B cell (primary cell): ENCODE measurements around the gene BRF1. TPM values are rescaled to one million over a fixed set of nuclear protein-coding genes. Genes with fewer than 3 reads are reported as not detected.

Experiments
- ATAC-seq: fragments of 200-7000 bp; cut with Tn5 transposase; one replicate; pipeline ENCODE4 v1.10.0; 2021; ENCODE audit warnings: low read depth, mild to moderate bottlenecking, moderate number of reproducible peaks, moderate library complexity
- CTCF ChIA-PET: fragments of 350-600 bp; sonication (Branson Sonifier 250); formaldehyde crosslinking; loops from one replicate; lab custom pipeline; 2021; ENCODE audit warnings: antibody characterized with exemption, inconsistent platforms; lab: Charles Lee
- POLR2A ChIA-PET: fragments of 350-600 bp; sonication (Branson Sonifier 250); formaldehyde crosslinking; loops from one replicate; lab custom pipeline; 2021; ENCODE audit warnings: antibody characterized with exemption; lab: Charles Lee
- DNase-seq: peaks from one replicate; pipeline ENCODE4 v3.0.0; 2013
- H2AFZ ChIP-seq: 2 replicates; pipeline ENCODE4 v1.6.1; 2012; ENCODE audit warnings: mild to moderate bottlenecking, low read depth, low read length; ENCODE audit not compliant: insufficient read depth, poor library complexity, severe bottlenecking
- H3K27ac ChIP-seq, 2 donors: 1 replicate in 1 of 2; 2 replicates in 1 of 2; pipeline ENCODE4 v1.5.1; 2012 to 2013; ENCODE audit warnings: low read length in 2 of 2, mild to moderate bottlenecking in 2 of 2, moderate library complexity in 1 of 2
- H3K27me3 ChIP-seq, 4 experiments: fragments of 200-600 bp in 1 of 4; sonication (generic) in 1 of 4; replicated peaks in 1 of 4; 1 replicate in 2 of 4; 2 replicates in 2 of 4; pipeline versions ENCODE4 v1.6.1 to v1.7.0; 2013 to 2016; ENCODE audit warnings: low read length in 3 of 4, mild to moderate bottlenecking in 2 of 4, mixed read lengths in 1 of 4, moderate library complexity in 1 of 4; ENCODE audit not compliant: insufficient read depth in 4 of 4, control insufficient read depth in 3 of 4; ENCODE audit errors: control extremely low read depth in 1 of 4
- H3K36me3 ChIP-seq, 2 experiments: replicated peaks in 1 of 2; 1 replicate in 1 of 2; 2 replicates in 1 of 2; pipeline versions ENCODE4 v1.6.1 to v1.7.1; 2013; ENCODE audit warnings: low read length in 1 of 2; ENCODE audit not compliant: insufficient read depth in 2 of 2, control insufficient read depth in 1 of 2; ENCODE audit errors: control extremely low read depth in 1 of 2, extremely low read depth in 1 of 2
- H3K4me1 ChIP-seq, 2 donors: fragments of 200-600 bp in 1 of 2; sonication (generic) in 1 of 2; 1 replicate in 1 of 2; 2 replicates in 1 of 2; pipeline versions ENCODE4 v1.5.1 to v1.6.1; 2013 to 2017; ENCODE audit warnings: low read length in 2 of 2; ENCODE audit not compliant: control insufficient read depth in 2 of 2, insufficient read depth in 2 of 2
- H3K4me2 ChIP-seq: replicated peaks from 2 replicates; pipeline ENCODE3; 2012; ENCODE audit warnings: mild to moderate bottlenecking, low read depth, low read length; ENCODE audit not compliant: poor library complexity, severe bottlenecking
- H3K4me3 ChIP-seq, 5 experiments: fragments of 200-600 bp in 1 of 5; sonication (generic) in 1 of 5; 1 replicate in 3 of 5; 2 replicates in 2 of 5; pipeline versions ENCODE4 v1.5.1 to v1.7.0; 2011 to 2016; ENCODE audit warnings: low read length in 4 of 5, mild to moderate bottlenecking in 4 of 5, low read depth in 2 of 5, control low read depth in 1 of 5, moderate library complexity in 1 of 5; ENCODE audit not compliant: insufficient read depth in 1 of 5; ENCODE audit errors: control extremely low read depth in 1 of 5, extremely low read depth in 1 of 5
- H3K79me2 ChIP-seq: fragments of 200-600 bp; sonication (generic); one replicate; pipeline ENCODE4 v1.6.0; 2016; ENCODE audit warnings: low read length; ENCODE audit not compliant: control insufficient read depth, insufficient read depth
- H3K9ac ChIP-seq: fragments of 200-600 bp; sonication (generic); 2 replicates; pipeline ENCODE4 v1.6.1; 2017; ENCODE audit warnings: mild to moderate bottlenecking, low read length, moderate library complexity
- H3K9me3 ChIP-seq, 3 donors: one replicate each; pipeline versions ENCODE4 v1.6.1 to v1.7.1; 2013; ENCODE audit warnings: low read length in 2 of 3; ENCODE audit not compliant: control insufficient read depth in 2 of 3, insufficient read depth in 1 of 3; ENCODE audit errors: control extremely low read depth in 1 of 3
- H4K20me1 ChIP-seq: 2 replicates; pipeline ENCODE4 v1.6.0; 2012; ENCODE audit warnings: mild to moderate bottlenecking, low read length; ENCODE audit not compliant: insufficient read depth, control insufficient read depth, poor library complexity, severe bottlenecking
- H3K27ac Mint-ChIP-seq: one replicate; pipeline ENCODE4 v1.8.0; 2021; ENCODE audit warnings: mixed read lengths
- H3K27me3 Mint-ChIP-seq: one replicate; pipeline ENCODE4 v1.8.0; 2021; ENCODE audit warnings: mixed read lengths
- H3K4me1 Mint-ChIP-seq: one replicate; pipeline ENCODE4 v1.8.0; 2021; ENCODE audit warnings: mixed read lengths
- H3K4me3 Mint-ChIP-seq: one replicate; pipeline ENCODE4 v1.8.0; 2021; ENCODE audit warnings: mixed read lengths
- H3K9me3 Mint-ChIP-seq: one replicate; pipeline ENCODE4 v1.8.0; 2022; ENCODE audit warnings: mixed read lengths; ENCODE audit not compliant: insufficient read depth
- CTCF ChIP-seq: fragments of 200-600 bp; IDR thresholded peaks from one replicate; pipeline ENCODE4 v1.8.0; 2022; ENCODE audit warnings: antibody characterized with exemption, mild to moderate bottlenecking
- EZH2 ChIP-seq: IDR thresholded peaks from 2 replicates; pipeline ENCODE4 v1.6.1; 2012; ENCODE audit warnings: borderline replicate concordance, low read depth, mild to moderate bottlenecking, moderate library complexity, low read length; ENCODE audit not compliant: insufficient read depth, poor library complexity, severe bottlenecking
- WGBS: methylation state at CpG from one replicate; pipeline ENCODE4 v1.1.5; 2013; ENCODE audit warnings: missing lambda C conversion rate; ENCODE audit not compliant: insufficient coverage; 5-methylcytosine and 5-hydroxymethylcytosine counted together
- intact Hi-C: fragments of 100-400 bp; cut with micrococcal nuclease; formaldehyde crosslinking; loops from one replicate; pipeline ENCODE4 v1.10.0; 2022
- polyA plus RNA-seq: library from polyadenylated mRNA; depleted of rRNA; stranded (reverse); fragments of >200 nt; gene quantifications from 2 replicates; pipeline ENCODE4 v1.2.3, GENCODE V29; 2012
- total RNA-seq, 2 donors: library from RNA; stranded (reverse); fragments of 120-200 nt in 1 of 2; gene quantifications; 1 replicate in 1 of 2; 2 replicates in 1 of 2; pipeline versions ENCODE4 v1.2.3 to v1.2.4, GENCODE V29; 2013 to 2022

The BRF1 gene
- total and polyA plus RNA-seq, 2 donors (not counting 1 experiment from before 2014, with no cell fraction given): 24.5 to 55.8 TPM

- Histone ChIP-seq H3K4me3 (no peak overlapping the region), H3K9ac (no peak overlapping the region), H3K4me1 (peaks cover 4 to 13% of the 10 kb centered on the region in 2 donors), H3K4me2 (no peak overlapping the region), H2AFZ (no peak overlapping the region), H3K27me3 (no peaks in the 10 kb centered on the region), H3K27ac (no peak overlapping the region), H3K36me3 (no peaks in the 10 kb centered on the region), H3K79me2 (peaks cover 12% of the 10 kb centered on the region), H3K9me3 (peaks cover 0 to 17% (median 5%) of the 10 kb centered on the region in 3 donors), H4K20me1 (peaks cover 42% of the 10 kb centered on the region)
- TF ChIP-seq CTCF: no peak
- ATAC-seq: no peak
- Mint-ChIP-seq H3K9me3 (no peaks in the 10 kb centered on the region), H3K27ac (no peak overlapping the region), H3K4me3 (no peak overlapping the region), H3K27me3 (no peaks in the 10 kb centered on the region), H3K4me1 (peaks cover 12% of the 10 kb centered on the region)
- intact Hi-C loops: no loop called here
- WGBS: 89% methylated on average over 26 of the region's 26 CpGs
- POLR2A ChIA-PET: no interaction called here
- CTCF ChIA-PET: no interaction called here
- DNase-seq: no peak
Measured at GRCh38 chr14:105348169-105348944, 47.6 kb upstream of the BRF1 start.

GRCh38 chr14:105347587-105347968 lies 46.8 kb upstream of the BRF1 start:
- Histone ChIP-seq H3K36me3 (no peaks in the 10 kb centered on the region), H3K27me3 (no peaks in the 10 kb centered on the region), H3K9me3 (peaks cover 0 to 11% (median 4%) of the 10 kb centered on the region in 3 donors), H3K9ac (no peak overlapping the region), H4K20me1 (peaks cover 38% of the 10 kb centered on the region), H2AFZ (no peak overlapping the region), H3K79me2 (peaks cover 12% of the 10 kb centered on the region), H3K4me2 (no peak overlapping the region), H3K27ac (no peak overlapping the region), H3K4me3 (no peak overlapping the region), H3K4me1 (peaks cover 4 to 11% of the 10 kb centered on the region in 2 donors)
- TF ChIP-seq CTCF: no peak
- TF ChIP-seq EZH2: no peak
- POLR2A ChIA-PET: no interaction called here
- intact Hi-C loops: no loop called here
- H3K27ac Mint-ChIP-seq: no peak overlapping the region
- ATAC-seq (no peak), DNase-seq (no peak)
- no peaks in the 10 kb centered on the region for H3K9me3 Mint-ChIP-seq
- H3K4me1 Mint-ChIP-seq: peaks cover 13% of the 10 kb centered on the region
- H3K27me3 Mint-ChIP-seq: no peaks in the 10 kb centered on the region
- H3K4me3 Mint-ChIP-seq: no peak overlapping the region
- CTCF ChIA-PET: no interaction called here
- WGBS: 97% methylated on average over 3 of the region's 8 CpGs
